CD4-positive, CD25-positive, alpha-beta regulatory T cell (primary cell): ENCODE measurements around the gene CRY2. TPM values are rescaled to one million over a fixed set of nuclear protein-coding genes. Genes with fewer than 3 reads are reported as not detected.
A peak's percentile ranks its signal among the peaks of the same experiment; 100 is the strongest.

ENCODE experiments used
- ATAC-seq, 2 donors: fragments of 150-1000 bp; cut with Tn5 transposase; one replicate each; pipeline ENCODE4 v1.10.0; 2021; ENCODE audit warnings: low read depth in 2 of 2, moderate number of reproducible peaks in 2 of 2, moderate library complexity in 1 of 2
- DNase-seq, 3 donors: peaks; one replicate each; pipeline versions ENCODE4 v3.0.0 to v3.0.0-alpha.2; 2012 to 2022; ENCODE audit warnings: mixed read lengths in 1 of 3
- H3K27ac ChIP-seq: one replicate; pipeline ENCODE4 v1.7.0; 2013; ENCODE audit warnings: mild to moderate bottlenecking, low read length; ENCODE audit not compliant: insufficient read depth, poor library complexity, severe bottlenecking
- H3K27me3 ChIP-seq: one replicate; pipeline ENCODE4 v1.7.0; 2013; ENCODE audit warnings: low read length; ENCODE audit not compliant: control insufficient read depth, insufficient read depth
- H3K36me3 ChIP-seq: one replicate; pipeline ENCODE4 v1.7.0; 2013; ENCODE audit warnings: mild to moderate bottlenecking, low read length, moderate library complexity; ENCODE audit not compliant: control insufficient read depth, insufficient read depth
- H3K4me1 ChIP-seq: 2 replicates; pipeline ENCODE4 v1.7.0; 2013; ENCODE audit warnings: mild to moderate bottlenecking, low read length; ENCODE audit not compliant: insufficient read depth, control insufficient read depth, poor library complexity, severe bottlenecking
- H3K4me3 ChIP-seq: one replicate; pipeline ENCODE4 v1.7.0; 2013; ENCODE audit warnings: low read depth, mild to moderate bottlenecking, low read length, moderate library complexity
- H3K9me3 ChIP-seq, 2 experiments: 1 replicate in 1 of 2; 2 replicates in 1 of 2; pipeline ENCODE4 v1.7.0; 2013; ENCODE audit warnings: low read length in 2 of 2, mild to moderate bottlenecking in 1 of 2, moderate library complexity in 1 of 2; ENCODE audit not compliant: control insufficient read depth in 2 of 2
- H3K27ac Mint-ChIP-seq, 3 donors: one replicate each; pipeline ENCODE4 v1.8.0; 2020 to 2022; ENCODE audit warnings: mild to moderate bottlenecking in 3 of 3, mixed read lengths in 3 of 3, moderate library complexity in 2 of 3
- H3K27me3 Mint-ChIP-seq: one replicate; pipeline ENCODE4 v1.8.0; 2022; ENCODE audit warnings: mild to moderate bottlenecking, mixed read lengths
- H3K36me3 Mint-ChIP-seq: one replicate; pipeline ENCODE4 v1.8.0; 2020; ENCODE audit warnings: mixed read lengths
- H3K4me1 Mint-ChIP-seq, 4 donors: one replicate each; pipeline ENCODE4 v1.8.0; 2020 to 2022; ENCODE audit warnings: mixed read lengths in 4 of 4, mild to moderate bottlenecking in 1 of 4
- H3K4me3 Mint-ChIP-seq, 4 donors: one replicate each; pipeline ENCODE4 v1.8.0; 2020 to 2022; ENCODE audit warnings: mild to moderate bottlenecking in 4 of 4, mixed read lengths in 4 of 4, moderate library complexity in 3 of 4
- H3K9me3 Mint-ChIP-seq, 7 donors: one replicate each; pipeline ENCODE4 v1.8.0; 2020 to 2022; ENCODE audit warnings: mixed read lengths in 7 of 7, mild to moderate bottlenecking in 3 of 7, moderate library complexity in 2 of 7
- polyA plus RNA-seq, 4 donors: library from polyadenylated mRNA; unstranded; fragments of 300-500 nt; fragmentation: Illumina TruSeq; gene quantifications; one replicate each; pipeline ENCODE4 v1.2.3, GENCODE V29; 2021
- total RNA-seq: library from RNA; stranded (reverse); gene quantifications from one replicate; pipeline ENCODE4 v1.2.3, GENCODE V29; 2022

Gene CRY2
- total RNA-seq (183 TPM), polyA plus RNA-seq (10 to 100 TPM; 23.4 to 34.1 (median 27.0) TPM)

DNA sequence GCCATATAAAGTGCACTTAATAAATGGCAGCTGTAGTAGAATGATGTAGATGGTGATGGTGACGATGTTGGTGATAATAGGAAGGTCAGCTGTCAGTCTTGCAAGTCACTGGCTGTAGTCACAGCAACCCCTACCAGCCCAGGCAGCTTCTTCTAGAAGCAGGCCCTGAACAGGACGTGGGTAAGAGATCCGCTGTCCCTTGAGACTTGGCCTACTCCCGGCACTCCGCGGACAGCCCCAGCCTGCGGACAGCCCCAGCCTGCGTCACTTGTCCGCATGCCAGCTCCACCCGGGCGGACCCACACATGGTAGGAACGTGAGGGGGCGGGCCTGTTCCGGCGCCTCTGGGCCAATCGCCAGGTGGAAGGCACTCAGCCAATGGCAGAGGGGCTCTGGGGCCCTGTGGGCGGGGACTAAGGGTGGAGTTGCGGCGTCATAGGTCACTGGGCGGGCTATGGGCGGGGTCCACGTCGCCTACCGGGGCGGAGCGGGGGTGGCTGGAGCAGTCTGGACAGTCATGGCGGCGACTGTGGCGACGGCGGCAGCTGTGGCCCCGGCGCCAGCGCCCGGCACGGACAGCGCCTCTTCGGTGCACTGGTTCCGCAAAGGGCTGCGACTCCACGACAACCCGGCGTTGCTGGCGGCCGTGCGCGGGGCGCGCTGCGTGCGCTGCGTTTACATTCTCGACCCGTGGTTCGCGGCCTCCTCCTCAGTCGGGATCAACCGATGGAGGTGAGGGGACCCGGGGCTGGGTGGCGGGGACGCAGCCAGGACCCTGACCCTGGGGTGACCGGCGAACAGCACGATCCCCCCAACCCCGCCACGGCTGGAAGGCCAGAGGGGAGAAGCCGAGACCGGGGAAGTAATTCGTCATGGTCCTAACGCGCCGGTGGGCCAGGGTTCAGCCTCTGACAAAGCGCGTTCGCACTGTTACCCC, at the start of gene CRY2:
Gene CRY2 (plus strand): TSS at position 502 of the 937 bp plus-strand sequence. CDS start 16 bp downstream, at position 518.
- Mint-ChIP-seq H3K27me3 (peaks cover 28% of the 10 kb centered on the region), H3K4me3 (peak within 1 kb of the TSS; percentile 86 to 96 (median 92)), H3K27ac (peak within 1 kb of the TSS; percentile 50 to 99 (median 98)), H3K9me3 (no peaks in the 10 kb centered on the region), H3K36me3 (peaks cover 7% of the 10 kb centered on the region), H3K4me1 (peaks cover 19 to 67% (median 45%) of the 10 kb centered on the region in 4 donors)
- H3K4me3 ChIP-seq: peak within 1 kb of the TSS; percentile 87
- DNase-seq: peak; percentile 96 to 98 (median 97)
- H3K27ac ChIP-seq: peak within 1 kb of the TSS; percentile 92
- ATAC-seq: peak; percentile 92 to 93
- H3K4me1 ChIP-seq: peaks cover 43% of the 10 kb centered on the region
- no peaks in the 10 kb centered on the region for H3K9me3 ChIP-seq
- H3K27me3 ChIP-seq: peaks cover 2% of the 10 kb centered on the region
- H3K36me3 ChIP-seq: peaks cover 5% of the 10 kb centered on the region

DNA sequence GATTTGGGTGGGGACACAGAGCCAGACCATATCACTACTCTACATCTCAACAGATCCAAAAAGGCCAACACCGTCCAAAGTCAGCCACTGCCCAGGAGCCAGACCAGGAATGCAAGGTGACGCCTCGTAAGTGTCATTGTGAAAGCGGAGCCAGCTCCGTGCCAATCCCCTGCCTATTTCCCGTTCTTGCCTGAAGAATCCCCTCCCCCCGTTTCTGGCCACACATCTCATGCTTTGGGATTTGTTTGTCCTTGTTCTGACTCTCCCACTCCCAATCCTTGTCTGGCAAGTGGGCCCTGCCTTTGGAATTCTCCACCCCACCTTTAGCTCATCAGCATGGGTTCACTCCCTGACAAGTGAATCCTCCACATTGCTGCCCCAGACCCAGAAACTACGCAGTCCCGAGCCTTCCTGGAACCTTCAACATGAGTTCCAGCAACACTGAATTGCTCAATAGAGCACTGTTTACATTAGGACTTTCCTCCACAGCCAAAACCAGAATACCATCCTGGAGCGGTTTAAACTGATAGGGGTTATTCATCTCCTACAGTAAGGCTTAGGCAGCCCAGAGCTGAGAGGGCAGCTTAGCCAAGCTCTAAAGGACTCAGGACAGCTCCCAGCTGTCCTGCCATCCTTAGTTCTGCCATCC, 48.4 kb upstream of the CRY2 start:
- no peak for ATAC-seq
- no peak overlapping the region for H3K27ac ChIP-seq
- DNase-seq: no peak
- Mint-ChIP-seq H3K9me3 (peaks cover 0 to 2% (median 0%) of the 10 kb centered on the region in 7 donors), H3K4me1 (peaks cover 0 to 12% (median 0%) of the 10 kb centered on the region in 4 donors), H3K27ac (no peak overlapping the region), H3K4me3 (no peak overlapping the region), H3K36me3 (no peaks in the 10 kb centered on the region), H3K27me3 (peaks cover 15% of the 10 kb centered on the region)
- H3K9me3 ChIP-seq: no peaks in the 10 kb centered on the region
- H3K36me3 ChIP-seq: no peaks in the 10 kb centered on the region
- no peak overlapping the region for H3K4me3 ChIP-seq
- no peaks in the 10 kb centered on the region for H3K27me3 ChIP-seq
- H3K4me1 ChIP-seq: peaks cover 2% of the 10 kb centered on the region

DNA sequence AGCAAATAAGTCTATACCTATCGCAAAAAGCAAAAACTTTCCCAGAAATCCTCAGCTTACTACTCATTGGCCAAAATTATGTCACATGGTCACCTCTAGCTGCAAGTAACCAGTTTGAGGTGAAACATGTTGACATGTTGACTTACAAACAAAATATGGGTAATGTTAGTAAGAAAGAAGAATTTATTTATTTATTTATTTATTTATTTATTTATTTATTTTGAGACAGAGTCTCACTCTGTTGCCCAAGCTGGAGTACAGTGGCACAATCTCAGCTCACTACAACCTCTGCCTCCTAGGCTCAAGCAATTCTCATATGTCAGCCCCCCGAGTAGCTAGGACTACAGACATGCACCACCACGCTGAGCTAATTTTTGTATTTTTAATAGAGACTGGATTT, 47.7 kb upstream of the CRY2 start:
- H3K4me3 Mint-ChIP-seq: no peak overlapping the region
- Histone ChIP-seq H3K4me1 (peaks cover 9% of the 10 kb centered on the region), H3K9me3 (no peaks in the 10 kb centered on the region), H3K27ac (no peak overlapping the region), H3K27me3 (no peaks in the 10 kb centered on the region), H3K4me3 (no peak overlapping the region), H3K36me3 (no peaks in the 10 kb centered on the region)
- H3K27me3 Mint-ChIP-seq: peaks cover 12% of the 10 kb centered on the region
- no peak for ATAC-seq
- no peak for DNase-seq
- no peak overlapping the region for H3K27ac Mint-ChIP-seq
- H3K4me1 Mint-ChIP-seq: peaks cover 0 to 12% (median under 1%) of the 10 kb centered on the region in 4 donors
- H3K36me3 Mint-ChIP-seq: no peaks in the 10 kb centered on the region
- peaks cover 0 to 2% (median 0%) of the 10 kb centered on the region in 7 donors for H3K9me3 Mint-ChIP-seq

DNA sequence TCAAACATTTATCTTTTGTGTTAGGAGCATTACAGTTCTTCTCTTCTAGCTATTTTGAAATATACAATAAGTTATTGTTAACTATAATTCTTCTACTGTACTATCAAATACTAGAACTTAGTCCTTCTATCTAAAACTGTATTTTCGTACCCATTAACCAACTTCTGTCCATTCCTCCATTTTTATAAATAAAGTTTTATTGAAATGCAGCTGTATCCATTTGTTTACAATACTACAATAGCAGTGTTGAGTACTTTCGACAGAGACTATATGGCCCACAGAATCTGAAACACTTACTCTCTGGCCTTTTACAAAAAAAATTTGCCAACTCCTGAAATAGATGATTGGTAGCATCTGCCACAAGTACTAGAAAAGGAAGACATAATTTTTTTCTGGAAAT, 47.0 kb upstream of the CRY2 start:
- Mint-ChIP-seq H3K9me3 (peaks cover 0 to 2% (median 0%) of the 10 kb centered on the region in 7 donors), H3K27me3 (peaks cover 12% of the 10 kb centered on the region)

DNA sequence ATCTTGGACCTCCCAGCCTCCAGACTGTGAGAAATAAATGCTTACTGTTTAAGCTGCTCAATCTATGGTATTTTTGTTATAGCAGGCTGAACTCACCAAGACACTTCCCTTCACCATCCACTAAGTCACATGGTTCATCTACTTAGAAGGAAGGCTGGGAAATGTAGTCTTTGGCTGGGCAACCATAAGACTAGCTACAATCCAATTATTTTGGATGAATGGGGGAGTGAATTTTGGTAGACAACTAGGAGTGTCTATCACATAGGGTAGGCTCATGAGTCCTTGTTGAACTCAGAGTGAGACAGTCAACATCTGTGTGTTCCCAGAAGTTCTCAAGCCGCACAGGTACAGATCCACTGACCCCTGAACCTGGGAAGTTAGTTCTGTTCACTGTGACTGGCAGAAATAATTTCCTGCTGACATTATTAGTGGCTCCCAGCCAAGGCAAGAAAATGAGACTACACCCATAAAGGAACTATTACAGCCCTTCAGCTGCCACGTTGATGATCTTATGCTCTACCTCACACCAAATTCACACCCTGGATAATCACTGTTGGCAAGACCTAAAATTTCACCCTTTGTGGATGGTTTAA, 45.5 kb upstream of the CRY2 start:
- Mint-ChIP-seq H3K4me1 (peaks cover 0 to 25% (median 11%) of the 10 kb centered on the region in 4 donors), H3K27ac (peak overlapping the region in 1 of 3 donors; percentile 38), H3K9me3 (peaks cover 0 to 2% (median 0%) of the 10 kb centered on the region in 7 donors), H3K36me3 (peaks cover 4% of the 10 kb centered on the region), H3K4me3 (peak overlapping the region in 2 of 4 donors; percentile 85 to 99), H3K27me3 (peaks cover 8% of the 10 kb centered on the region)
- ATAC-seq (no peak), DNase-seq (peak in 2 of 3 donors; percentile 7 to 62)
- Histone ChIP-seq H3K4me3 (no peak overlapping the region), H3K9me3 (no peaks in the 10 kb centered on the region), H3K27ac (no peak overlapping the region), H3K4me1 (peaks cover 27% of the 10 kb centered on the region), H3K27me3 (no peaks in the 10 kb centered on the region), H3K36me3 (no peaks in the 10 kb centered on the region)

More for the DNA sequence above, 47.0 kb upstream of the CRY2 start:
- Mint-ChIP-seq H3K27ac (no peak overlapping the region), H3K4me1 (peaks cover 0 to 12% (median 2%) of the 10 kb centered on the region in 4 donors), H3K4me3 (no peak overlapping the region), H3K36me3 (no peaks in the 10 kb centered on the region)
- no peaks in the 10 kb centered on the region for H3K27me3 ChIP-seq
- no peak overlapping the region for H3K4me3 ChIP-seq
- no peak overlapping the region for H3K27ac ChIP-seq
- DNase-seq (no peak), ATAC-seq (no peak)
- no peaks in the 10 kb centered on the region for H3K9me3 ChIP-seq
- H3K4me1 ChIP-seq: peaks cover 11% of the 10 kb centered on the region
- H3K36me3 ChIP-seq: no peaks in the 10 kb centered on the region

DNA sequence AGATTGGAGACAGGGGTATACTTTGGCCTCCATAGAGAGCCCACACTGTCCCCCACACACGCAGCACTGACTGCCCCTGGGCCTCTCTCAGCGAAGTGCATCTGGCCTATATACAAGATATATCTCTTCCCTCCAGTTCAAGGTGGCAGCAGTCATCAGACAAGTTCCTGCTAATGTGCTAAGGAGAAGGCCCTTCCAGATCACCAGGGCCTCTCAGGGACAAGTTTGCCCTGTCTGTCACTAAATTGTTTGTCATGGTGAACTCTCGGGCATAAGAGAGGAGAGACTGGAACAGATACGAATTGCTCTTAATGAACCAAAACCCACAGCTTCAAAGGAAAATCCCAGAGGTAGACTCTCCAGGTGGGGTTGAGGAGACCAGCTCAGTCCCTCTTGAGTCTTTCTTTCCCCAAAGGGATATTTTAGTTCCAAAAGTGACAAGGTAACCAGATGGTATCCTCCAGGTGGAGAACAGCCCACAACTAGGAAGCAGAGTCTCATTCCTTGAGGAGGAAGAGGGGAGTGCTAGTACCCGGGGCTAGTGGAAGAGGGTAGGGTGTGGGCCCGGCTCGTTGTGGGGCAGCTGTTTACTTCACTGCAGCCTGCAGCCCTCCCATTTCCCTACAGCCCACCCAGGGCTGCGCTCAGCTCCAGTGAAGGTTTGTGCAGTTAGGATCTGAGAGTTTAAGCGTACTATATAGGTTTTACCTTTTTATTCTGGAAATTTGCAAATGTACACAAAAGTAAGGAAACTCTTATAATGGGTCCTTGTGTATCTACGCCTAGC, 44.6 kb upstream of the CRY2 start:
- Histone ChIP-seq H3K4me1 (peaks cover 36% of the 10 kb centered on the region), H3K4me3 (no peak overlapping the region), H3K27me3 (no peaks in the 10 kb centered on the region), H3K9me3 (no peaks in the 10 kb centered on the region), H3K36me3 (peaks cover 3% of the 10 kb centered on the region), H3K27ac (no peak overlapping the region)
- Mint-ChIP-seq H3K36me3 (peaks cover 4% of the 10 kb centered on the region), H3K9me3 (peaks cover 0 to 2% (median 0%) of the 10 kb centered on the region in 7 donors), H3K27me3 (peaks cover 5% of the 10 kb centered on the region), H3K4me1 (peaks cover 0 to 35% (median 18%) of the 10 kb centered on the region in 4 donors), H3K4me3 (peak overlapping the region; percentile 72 to 99 (median 82)), H3K27ac (peak overlapping the region in 1 of 3 donors; percentile 83)
- ATAC-seq (no peak), DNase-seq (no peak)
